HepG2 (cell line): Measurements from ENCODE around the gene AP4M1. TPM values are rescaled to one million over a fixed set of nuclear protein-coding genes. Genes with fewer than 3 reads are reported as not detected.

Source experiments
- EP300 ChIP-seq, 3 experiments: sonication (generic) in 1 of 3; formaldehyde crosslinking in 1 of 3; IDR thresholded peaks; 2 replicates each; pipeline versions ENCODE4 v1.5.1 to v1.6.1; 2011 to 2020; ENCODE audit warnings: low read depth in 2 of 3, low read length in 2 of 3, borderline replicate concordance in 1 of 3, improper control_type of control experiment in 1 of 3, mild to moderate bottlenecking in 1 of 3, missing genetic modification reagents in 1 of 3, moderate library complexity in 1 of 3
- MED8 ChIP-seq: sonication (generic); formaldehyde crosslinking; IDR thresholded peaks from 2 replicates; pipeline ENCODE4 v1.8.1; 2023; ENCODE audit warnings: mild to moderate bottlenecking, missing genetic modification reagents; ENCODE audit not compliant: insufficient replicate concordance
- PATZ1 ChIP-seq: sonication (generic); formaldehyde crosslinking; IDR thresholded peaks from 2 replicates; pipeline ENCODE4 v1.4.0; 2020; ENCODE audit warnings: missing genetic modification reagents
- PRDM4 ChIP-seq: sonication (generic); formaldehyde crosslinking; IDR thresholded peaks from 2 replicates; pipeline ENCODE4 v1.9.0; 2021; ENCODE audit warnings: missing genetic modification reagents, borderline replicate concordance
- TEAD3 ChIP-seq: optimal IDR thresholded peaks from 2 replicates; pipeline ENCODE3; 2016; ENCODE audit warnings: borderline replicate concordance
- USF2 ChIP-seq, 2 experiments: sonication (generic) in 1 of 2; formaldehyde crosslinking in 1 of 2; IDR thresholded peaks; 2 replicates each; pipeline versions ENCODE4 v1.5.1 to v1.6.1; 2011 to 2020; ENCODE audit warnings: borderline replicate concordance in 1 of 2, low read depth in 1 of 2, low read length in 1 of 2, mild to moderate bottlenecking in 1 of 2, missing genetic modification reagents in 1 of 2, moderate library complexity in 1 of 2
- YEATS2 ChIP-seq: sonication (generic); formaldehyde crosslinking; IDR thresholded peaks from 2 replicates; pipeline ENCODE4 v1.4.0; 2020; ENCODE audit warnings: missing genetic modification reagents, borderline replicate concordance
- ZGPAT ChIP-seq: IDR thresholded peaks from 2 replicates; pipeline ENCODE4 v1.6.1; 2016; ENCODE audit warnings: mild to moderate bottlenecking
- ZNF142 ChIP-seq: sonication (generic); formaldehyde crosslinking; IDR thresholded peaks from 2 replicates; pipeline ENCODE4 v1.4.0; 2020; ENCODE audit warnings: missing genetic modification reagents
- ZNF678 ChIP-seq: sonication (generic); formaldehyde crosslinking; IDR thresholded peaks from 2 replicates; pipeline ENCODE4 v1.4.0; 2020; ENCODE audit warnings: mild to moderate bottlenecking, missing genetic modification reagents
- ZNF776 ChIP-seq: sonication (generic); formaldehyde crosslinking; IDR thresholded peaks from 2 replicates; pipeline ENCODE4 v1.4.0; 2020; ENCODE audit warnings: mild to moderate bottlenecking, missing genetic modification reagents
- polyA plus RNA-seq, 8 experiments: library from polyadenylated mRNA; depleted of rRNA in 3 of 8; stranded (reverse) in 7 of 8; unstranded in 1 of 8; fragments of >200 nt; fragmentation: Illumina TruSeq in 4 of 8; extraction: Trizol in 4 of 8; gene quantifications; 2 replicates each; pipeline versions ENCODE4 v1.2.1 to v1.2.3, GENCODE V29; 2011 to 2016; ENCODE audit warnings: low read depth in 4 of 8, missing spikeins in 1 of 8, mixed read lengths in 1 of 8; ENCODE audit not compliant: insufficient read depth in 1 of 8
- total RNA-seq, 5 experiments: library from RNA; depleted of rRNA; stranded (reverse); fragments of >200 nt; fragmentation: Illumina TruSeq; extraction: Trizol; gene quantifications; 2 replicates each; pipeline ENCODE4 v1.2.3, GENCODE V29; 2016; ENCODE audit warnings: low read depth in 1 of 5

Gene AP4M1
- total and polyA plus RNA-seq, 2 of the 13 experiments (the other 11 are each of a cell fraction or from before 2014, with no cell fraction given): 6.3 to 9.7 TPM

- no peak for TF ChIP-seq ZNF142
- TF ChIP-seq USF2 (IDR thresholded peaks at IDR 0.05; ENCODE audit: low read depth, low read length): no peak
- peak; percentile 59; the same call in 1 of the 2 replicates for TF ChIP-seq USF2 (CRISPR knock-in tag; IDR thresholded peaks at IDR 0.05; ENCODE audit: borderline replicate concordance)
- TF ChIP-seq EP300 (IDR thresholded peaks at IDR 0.05; ENCODE audit: low read depth in 2 of 2, low read length in 2 of 2): no peak
- no peak for TF ChIP-seq EP300 (CRISPR knock-in tag; IDR thresholded peaks at IDR 0.05; ENCODE audit: borderline replicate concordance)
- peak; percentile 11 for TF ChIP-seq TEAD3 (CRISPR knock-in tag)
- no peak for TF ChIP-seq PRDM4
- TF ChIP-seq YEATS2 (CRISPR knock-in tag): peak; percentile 52
- TF ChIP-seq MED8 (CRISPR knock-in tag): no peak
- TF ChIP-seq ZNF678 (CRISPR knock-in tag): no peak
- TF ChIP-seq ZNF776 (CRISPR knock-in tag): 0 out of 2 replicates have a peak, but pooled peaks have one; percentile 28
- TF ChIP-seq ZGPAT (CRISPR knock-in tag): peak; percentile 60; the same call in 1 of the 2 replicates
- no peak for TF ChIP-seq PATZ1 (CRISPR knock-in tag)
These were observed 29.4 kb downstream of the AP4M1 start (continued) for GRCh38 chr7:100130608-100131453.
